HG03095 (cell line): Measurements from ENCODE around the gene ZNF331.

Experiments
- ATAC-seq: cut with Tn5 transposase; IDR thresholded peaks from one replicate; pipeline ENCODE4 v1.9.1; 2021; ENCODE audit warnings: moderate library complexity; ENCODE audit not compliant: unreplicated experiment

Gene ZNF331

GRCh38 chr19:53520547-53521372 is 17.2 kb upstream of the ZNF331 start:
- ATAC-seq: peak; percentile 91

- no peak for ATAC-seq
These were observed 16.4 kb upstream of the ZNF331 start for GRCh38 chr19:53521373-53522202.

GRCh38 chr19:53525922-53526321 is 12.0 kb upstream of the ZNF331 start:
- ATAC-seq: no peak

- ATAC-seq: no peak
These were observed 7.3 kb upstream of the ZNF331 start for GRCh38 chr19:53530622-53531021.

GRCh38 chr19:53531457-53531856 is 6.5 kb upstream of the ZNF331 start:
- ATAC-seq: no peak

GRCh38 chr19:53532362-53532761 is 5.6 kb upstream of the ZNF331 start:
- no peak for ATAC-seq

- ATAC-seq: no peak
These were observed 1.8 kb upstream of the ZNF331 start for GRCh38 chr19:53536225-53536548.

GRCh38 chr19:53537121-53537520 is 824 bp upstream of the ZNF331 start:
- no peak for ATAC-seq

- no peak for ATAC-seq
These were observed 599 bp downstream of the ZNF331 start for GRCh38 chr19:53538378-53539109.

GRCh38 chr19:53540091-53540490 is 2.1 kb downstream of the ZNF331 start:
- no peak for ATAC-seq

- ATAC-seq: no peak
These were observed 4.0 kb downstream of the ZNF331 start for GRCh38 chr19:53541971-53542370.

GRCh38 chr19:53545271-53546065 is 7.5 kb downstream of the ZNF331 start:
- ATAC-seq: no peak

- ATAC-seq: no peak
These were observed 9.0 kb downstream of the ZNF331 start for GRCh38 chr19:53546758-53547513.

GRCh38 chr19:53549340-53549739 is 11.4 kb downstream of the ZNF331 start:
- no peak for ATAC-seq

- ATAC-seq: no peak
These were observed 14.2 kb downstream of the ZNF331 start for GRCh38 chr19:53552001-53552721.

- no peak for ATAC-seq
These were observed 15.2 kb downstream of the ZNF331 start for GRCh38 chr19:53553156-53553555.

- ATAC-seq: no peak
These were observed 16.2 kb downstream of the ZNF331 start for GRCh38 chr19:53553865-53554791.

- ATAC-seq: no peak
These were observed 16.9 kb downstream of the ZNF331 start for GRCh38 chr19:53554804-53555203.
